Transverse colon (tissue), 4 donors: Measurements from ENCODE around the gene KIF26A.

Experiments used
- CTCF ChIP-seq, 5 experiments: fragments of 200-600 bp in 3 of 5; fragments of 450-650 bp in 2 of 5; sonication (generic) in 3 of 5; IDR thresholded peaks; 1 replicate in 2 of 5; 2 replicates in 3 of 5; pipeline ENCODE4 v1.5.1; 2016 to 2017; ENCODE audit warnings: antibody characterized with exemption in 5 of 5, inconsistent platforms in 3 of 5, mild to moderate bottlenecking in 2 of 5, moderate library complexity in 1 of 5
- POLR2A ChIP-seq: fragments of 450-650 bp; IDR thresholded peaks from one replicate; pipeline ENCODE4 v1.6.1; 2016; ENCODE audit warnings: antibody characterized with exemption, mild to moderate bottlenecking, moderate library complexity
- POLR2AphosphoS5 ChIP-seq, 3 donors: sonication (generic); formaldehyde crosslinking; IDR thresholded peaks; one replicate each; pipeline ENCODE4 v1.6.1; 2016; ENCODE audit warnings: antibody characterized with exemption in 3 of 3

- no peak for TF ChIP-seq CTCF (IDR thresholded peaks at IDR 0.05)
- TF ChIP-seq POLR2AphosphoS5 (IDR thresholded peaks at IDR 0.05) = no peak
- no peak for TF ChIP-seq POLR2A
Measured at GRCh38 chr14:104090071-104090748, 48.2 kb upstream of the KIF26A start.
